Measurements from ENCODE around the gene ELP2.
"Not testable (repeated sequence)": the region's sequence is repeated elsewhere in the genome, so short reads cannot be mapped to it uniquely, and the experiment has no call there.

ELP2 gene

GRCh38 chr18:36129300-36130038 is at the start of gene ELP2, which contains the start of gene SLC39A6:
Gene ELP2, plus strand, starts transcription at chr18:36129899. Its CDS starts 35 bp downstream, at chr18:36129934.
Gene SLC39A6, minus strand, starts transcription at chr18:36129340. Its CDS starts 2,333 bp downstream, at chr18:36127007.
- peak; percentile 85 for DNase-seq (ENCODE audit: low read depth, low spot score)

DNA sequence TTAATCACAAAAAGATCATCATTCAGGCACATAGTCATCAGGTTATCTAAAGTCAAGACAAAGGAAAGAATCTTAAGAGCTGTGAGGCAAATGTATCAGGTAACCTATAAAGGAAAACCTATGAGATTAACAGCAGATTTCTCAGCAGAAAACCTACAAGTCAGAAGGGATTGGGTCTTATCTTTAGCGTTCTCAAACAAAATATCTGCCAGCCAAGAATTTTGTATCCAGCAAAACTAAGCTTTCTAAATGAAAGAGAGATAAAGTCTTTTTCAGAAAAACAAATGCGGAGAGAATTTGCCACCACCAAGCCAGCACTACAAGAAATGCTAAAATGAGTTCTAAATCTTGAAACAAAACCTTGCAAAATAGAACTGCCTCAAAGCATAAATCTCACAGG is 48.6 kb upstream of the ELP2 start:
- not testable (repeated sequence) for DNase-seq (ENCODE audit: low read depth, low spot score)

- DNase-seq (ENCODE audit: low read depth, low spot score): no peak
These were observed 46.0 kb upstream of the ELP2 start for GRCh38 chr18:36083729-36084128.

GRCh38 chr18:36085195-36085594 is 44.5 kb upstream of the ELP2 start:
- DNase-seq (ENCODE audit: low read depth, low spot score): no peak

- no peak for DNase-seq (ENCODE audit: low read depth, low spot score)
These were observed 43.5 kb upstream of the ELP2 start for GRCh38 chr18:36086186-36086585.

- DNase-seq (ENCODE audit: low read depth, low spot score): no peak
These were observed 41.4 kb upstream of the ELP2 start for GRCh38 chr18:36088256-36088655.

DNA sequence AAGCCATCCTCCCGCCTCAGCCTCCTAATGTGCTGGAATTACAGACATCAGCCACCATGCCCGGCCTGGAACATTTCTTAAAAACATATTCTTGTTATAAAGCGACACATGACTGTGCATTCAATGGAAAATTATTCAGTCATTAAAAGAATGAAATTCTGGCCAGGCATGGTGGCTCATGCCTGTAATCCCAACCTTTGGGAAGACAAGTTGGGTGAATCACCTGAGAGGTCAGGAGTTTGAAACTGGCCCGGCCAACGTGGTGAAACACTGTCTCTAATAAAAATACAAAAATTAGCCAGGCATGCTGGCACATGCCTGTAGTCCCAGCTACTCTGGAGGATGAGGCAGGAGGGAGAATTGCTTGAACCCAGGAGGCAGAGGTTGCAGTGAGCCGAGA is 40.7 kb upstream of the ELP2 start:
- no peak for DNase-seq (ENCODE audit: low read depth, low spot score)

GRCh38 chr18:36092116-36092515 is 37.6 kb upstream of the ELP2 start:
- not testable (repeated sequence) for DNase-seq (ENCODE audit: low read depth, low spot score)

DNA sequence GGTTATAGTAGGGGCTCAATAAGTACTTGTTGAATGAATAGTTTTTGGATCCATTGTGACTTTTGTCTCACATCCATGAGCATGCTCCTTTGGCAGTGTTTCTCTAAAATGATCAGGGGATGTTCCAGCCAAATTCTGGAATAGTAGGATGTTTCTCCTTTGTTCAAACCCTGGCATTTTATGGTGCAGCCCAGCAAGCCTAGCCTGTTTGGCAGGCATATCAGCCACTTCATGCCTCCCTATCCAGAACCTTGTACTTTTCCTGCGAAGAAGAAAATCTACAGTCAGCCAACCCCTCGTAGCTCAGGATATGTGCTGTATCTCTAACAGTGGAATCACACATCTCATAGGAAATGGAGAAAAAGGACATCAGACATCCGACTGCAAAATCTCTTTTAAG is 35.3 kb upstream of the ELP2 start:
- no peak for DNase-seq (ENCODE audit: low read depth, low spot score)

- DNase-seq (ENCODE audit: low read depth, low spot score): no peak
These were observed 33.7 kb upstream of the ELP2 start for GRCh38 chr18:36095936-36096519.

- DNase-seq (ENCODE audit: low read depth, low spot score): no peak
These were observed 32.7 kb upstream of the ELP2 start for GRCh38 chr18:36096955-36097354.

DNA sequence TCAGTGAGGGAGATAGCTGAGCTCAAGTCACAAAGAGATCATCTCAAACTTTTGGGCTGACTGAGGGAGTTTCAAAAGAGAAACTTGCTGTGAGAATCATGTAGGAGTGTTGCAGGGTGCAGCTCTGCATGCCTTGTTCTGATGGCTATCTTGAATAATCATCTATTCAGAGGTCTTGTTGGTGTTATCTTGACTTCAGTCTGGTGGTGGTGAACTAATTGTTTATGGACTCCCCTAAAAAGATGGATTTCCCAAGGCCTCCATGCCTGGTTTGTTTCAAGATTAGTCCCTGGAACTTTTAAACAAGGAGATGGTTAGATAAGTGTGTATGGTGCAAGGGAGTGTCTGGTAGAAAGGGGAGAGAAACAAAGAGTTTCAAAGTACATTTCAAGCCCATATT is 30.4 kb upstream of the ELP2 start:
- DNase-seq (ENCODE audit: low read depth, low spot score): no peak

- DNase-seq (ENCODE audit: low read depth, low spot score): no peak
These were observed 27.8 kb upstream of the ELP2 start for GRCh38 chr18:36101943-36102342.

GRCh38 chr18:36104749-36105148 is 24.9 kb upstream of the ELP2 start:
- no peak for DNase-seq (ENCODE audit: low read depth, low spot score)

DNA sequence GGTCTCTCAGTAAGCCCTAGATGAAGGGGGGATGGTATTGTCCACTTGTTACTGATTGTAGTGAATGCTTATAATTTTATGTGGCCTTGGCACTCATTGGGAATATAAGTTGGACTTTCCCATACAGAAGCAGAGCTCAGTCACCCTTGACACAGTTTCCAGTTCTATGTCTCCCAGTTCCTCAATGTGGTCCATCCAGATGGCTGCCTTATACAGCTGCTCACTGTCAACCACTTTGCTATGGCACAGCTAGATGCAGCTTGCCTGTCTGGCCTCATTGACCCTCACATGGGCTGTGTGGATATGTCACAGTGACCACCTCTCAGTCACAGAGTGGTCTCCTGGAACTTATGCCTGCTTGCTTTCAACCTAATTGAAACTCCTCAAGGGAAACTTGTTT is 22.2 kb upstream of the ELP2 start:
- DNase-seq (ENCODE audit: low read depth, low spot score): no peak

DNA sequence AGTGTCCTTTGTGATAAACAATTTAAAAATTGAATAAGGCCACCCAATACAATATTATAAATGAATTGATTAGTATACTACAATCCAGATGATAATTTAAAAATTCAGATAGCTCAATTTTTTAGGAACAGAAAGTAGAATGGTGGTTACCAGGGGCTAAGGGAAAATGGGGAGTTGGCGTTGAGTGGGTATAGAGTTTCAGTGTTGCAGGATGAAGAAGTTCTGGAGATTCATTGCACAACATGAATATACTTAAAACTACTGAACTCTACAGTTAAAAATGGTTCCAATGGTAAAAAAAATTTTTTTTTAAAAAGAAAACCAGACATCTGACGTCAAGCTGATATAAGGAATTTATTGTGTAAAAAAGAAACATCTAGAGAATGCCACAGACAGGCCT is 21.5 kb upstream of the ELP2 start:
- DNase-seq (ENCODE audit: low read depth, low spot score): no peak

- DNase-seq (ENCODE audit: low read depth, low spot score): no peak
These were observed 21.1 kb upstream of the ELP2 start for GRCh38 chr18:36108601-36109000.

DNA sequence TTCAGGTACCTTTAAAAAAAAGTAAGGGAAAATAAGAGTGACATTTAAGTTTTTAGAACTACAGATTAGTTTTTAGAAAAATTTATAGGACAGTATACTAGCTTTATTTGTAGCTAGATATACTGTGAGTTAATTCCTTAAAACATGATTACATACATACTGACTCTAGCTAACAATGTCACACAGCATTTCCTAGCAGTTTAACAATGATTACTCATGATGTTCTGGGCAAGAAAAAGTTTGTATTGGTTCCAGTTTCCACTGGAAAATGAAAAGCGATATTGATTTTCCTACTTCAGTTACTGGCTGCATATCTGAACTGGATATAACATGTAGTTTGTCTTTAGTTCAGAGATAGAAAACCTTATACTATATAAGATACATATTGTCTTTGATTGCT is 20.0 kb upstream of the ELP2 start:
- no peak for DNase-seq (ENCODE audit: low read depth, low spot score)

DNA sequence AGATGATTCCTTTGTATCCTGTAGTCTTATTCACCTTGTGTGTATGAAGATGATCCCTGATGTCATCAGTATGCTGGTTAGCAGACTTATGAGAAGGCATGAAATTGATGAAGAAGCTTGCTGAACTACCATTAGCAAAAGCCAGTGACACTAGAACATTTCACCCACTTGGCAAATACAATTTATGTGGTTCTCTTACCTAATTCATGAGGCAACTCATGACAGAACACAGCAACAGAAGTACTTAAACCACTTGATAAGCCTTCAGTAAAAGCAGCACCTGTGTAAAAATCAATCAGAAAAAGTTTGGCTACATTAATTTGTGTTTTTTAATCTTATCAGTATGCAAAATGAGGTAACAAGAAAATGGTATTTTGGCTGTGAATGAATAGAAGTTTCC is 17.4 kb upstream of the ELP2 start:
- DNase-seq (ENCODE audit: low read depth, low spot score): no peak

DNA sequence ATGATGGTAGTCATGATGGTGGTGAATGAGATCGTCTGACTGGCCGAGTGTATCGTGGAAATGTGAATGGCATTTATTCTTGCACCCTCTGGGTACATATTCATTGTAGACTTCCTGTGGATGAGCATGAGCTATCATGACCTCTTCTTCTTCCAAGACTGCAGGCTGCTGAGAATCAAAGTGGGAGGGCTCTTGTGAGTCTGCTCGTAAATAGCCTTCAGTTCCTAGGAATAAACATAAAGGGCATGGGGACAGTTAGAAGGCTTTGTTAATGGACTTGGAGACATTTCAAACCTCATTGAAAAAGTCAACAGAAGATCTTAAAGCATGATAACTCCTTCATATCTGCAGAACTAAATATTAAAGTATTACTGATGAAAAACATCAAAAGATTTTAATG is 15.4 kb upstream of the ELP2 start:
- DNase-seq (ENCODE audit: low read depth, low spot score): no peak

GRCh38 chr18:36114738-36115137 is 15.0 kb upstream of the ELP2 start:
- no peak for DNase-seq (ENCODE audit: low read depth, low spot score)

DNA sequence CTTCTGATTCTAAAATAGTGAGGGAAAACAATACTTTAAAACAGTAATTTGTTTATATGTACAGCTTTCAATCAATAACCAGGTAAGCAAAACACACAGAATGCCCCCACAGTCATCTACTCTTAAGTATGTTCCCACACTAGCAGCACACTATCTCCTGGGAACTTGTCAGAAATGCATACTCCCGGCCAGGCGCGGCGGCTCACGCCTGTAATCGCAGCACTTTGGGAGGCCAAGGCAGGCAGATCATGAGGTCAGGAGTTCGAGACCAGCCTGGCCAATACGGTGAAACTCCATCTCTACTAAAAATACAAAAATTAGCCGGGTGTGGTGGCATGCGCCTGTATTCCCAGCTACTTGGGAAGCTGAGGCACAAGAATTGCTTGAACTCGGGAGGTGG is 12.9 kb upstream of the ELP2 start:
- not testable (repeated sequence) for DNase-seq (ENCODE audit: low read depth, low spot score)

GRCh38 chr18:36120297-36120696 is 9.4 kb upstream of the ELP2 start:
- DNase-seq (ENCODE audit: low read depth, low spot score): no peak
